ENCODE measurements around the gene HDGF.

Gene HDGF

DNA sequence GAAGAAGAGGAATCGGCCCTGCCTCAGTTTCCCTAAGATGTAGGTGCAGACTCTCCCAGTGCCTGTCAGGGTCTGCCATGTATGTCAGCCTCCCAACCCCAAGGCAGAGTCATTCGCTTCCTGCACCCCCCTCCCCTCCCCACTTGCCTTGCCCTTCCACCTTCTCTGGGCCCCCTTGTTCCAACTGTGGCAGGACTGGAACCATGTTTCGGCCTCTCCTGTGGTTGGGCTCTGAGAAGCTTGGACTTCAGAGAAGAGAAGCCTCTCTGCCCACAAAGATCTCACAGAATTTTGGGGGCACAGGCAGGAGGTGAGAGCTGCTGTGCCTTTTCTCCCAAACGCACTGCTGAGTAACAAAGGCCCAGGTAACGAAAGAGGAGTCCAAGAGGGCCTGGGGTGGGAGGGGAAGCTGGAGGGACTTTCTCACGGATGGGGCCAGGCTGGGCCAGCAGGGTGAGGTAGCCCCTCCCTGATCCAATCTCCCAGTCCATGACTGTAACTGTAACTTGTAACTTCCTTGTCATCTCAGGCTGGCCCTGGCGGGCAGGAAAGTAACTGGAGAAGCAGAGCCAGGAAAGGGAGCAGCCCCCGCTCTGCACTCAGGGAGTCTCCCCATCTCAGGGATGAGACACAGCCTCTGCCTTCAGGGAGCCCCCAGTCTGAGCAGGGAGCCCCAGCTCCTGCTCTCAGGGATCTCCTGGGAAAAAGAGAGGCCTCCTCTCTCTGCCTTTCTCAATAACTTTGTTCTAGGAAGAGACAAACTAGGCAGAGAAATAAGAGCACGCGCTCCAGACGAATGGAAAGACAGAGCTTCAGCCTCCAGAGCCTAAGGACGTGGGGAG lies 57.4 kb downstream of the HDGF start:
- no peak for DNase-seq

- no peak for DNase-seq
Observed at GRCh38 chr1:156692925-156693847, 58.3 kb downstream of the HDGF start.

DNA sequence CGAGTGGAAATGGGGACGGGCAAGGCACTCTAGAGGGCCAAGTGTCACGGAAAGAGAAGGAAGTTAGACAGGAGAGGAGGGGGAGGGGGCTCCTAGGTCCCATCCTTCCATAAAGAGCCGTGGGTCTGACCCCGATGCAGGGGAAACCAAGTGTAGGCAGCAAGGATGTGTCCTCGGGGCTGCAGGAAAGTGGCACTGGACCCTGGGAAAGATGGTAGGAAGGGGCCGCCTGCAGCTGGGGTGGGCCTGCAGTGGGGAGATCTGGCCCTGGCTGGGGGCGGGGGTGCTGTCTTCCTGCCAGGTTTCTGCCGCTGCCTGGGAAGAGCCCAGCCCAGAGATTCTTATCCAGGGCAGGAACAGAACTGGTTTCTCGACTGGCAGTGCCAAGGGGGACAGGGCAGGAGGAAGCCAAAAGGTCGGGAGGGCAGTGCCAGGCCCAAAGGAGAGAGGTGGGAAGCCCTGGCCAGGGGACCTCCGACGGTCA lies 59.0 kb downstream of the HDGF start:
- DNase-seq, result no peak

All from bone marrow (tissue), 2 donors.